SU-DHL-6 (cell line): Measurements from ENCODE around the gene ST3GAL6.

Experiments used
- H2AFZ ChIP-seq: fragments of 200-600 bp; sonication (generic); 2 replicates; pipeline ENCODE4 v1.6.1; 2014; ENCODE audit warnings: low read depth, mild to moderate bottlenecking, moderate library complexity, mixed read lengths, antibody characterized with exemption, low read length; ENCODE audit not compliant: severe bottlenecking
- H3F3A ChIP-seq: fragments of 200-600 bp; shearing (Covaris generic); 2 replicates; pipeline ENCODE4 v1.6.0; 2016; ENCODE audit warnings: antibody characterized with exemption, mild to moderate bottlenecking; ENCODE audit not compliant: insufficient read depth
- H3K27ac ChIP-seq: fragments of 200-600 bp; sonication (generic); 2 replicates; pipeline ENCODE4 v1.5.1; 2016; ENCODE audit warnings: low read depth, mild to moderate bottlenecking, low read length, moderate library complexity, mixed read lengths
- H3K27me3 ChIP-seq: fragments of 200-600 bp; sonication (generic), shearing (Covaris generic); 2 replicates; pipeline ENCODE4 v1.6.0; 2014; ENCODE audit warnings: mild to moderate bottlenecking, low read length
- H3K36me3 ChIP-seq: fragments of 200-600 bp; sonication (generic); 2 replicates; pipeline ENCODE4 v1.6.1; 2014; ENCODE audit warnings: mild to moderate bottlenecking, low read length, mixed read lengths
- H3K4me2 ChIP-seq: fragments of 300-600, 200-600 bp; shearing (Covaris generic), sonication (generic); 2 replicates; pipeline ENCODE4 v1.6.0; 2014; ENCODE audit warnings: low read length, low read depth, mild to moderate bottlenecking; ENCODE audit not compliant: poor library complexity, severe bottlenecking
- H3K4me3 ChIP-seq: fragments of 200-600 bp; sonication (generic); 2 replicates; pipeline ENCODE4 v1.5.1; 2014; ENCODE audit warnings: antibody characterized with exemption, low read length, mild to moderate bottlenecking, mixed read lengths; ENCODE audit not compliant: insufficient read depth, poor library complexity, severe bottlenecking
- H3K79me2 ChIP-seq: fragments of 200-600 bp; sonication (generic); 2 replicates; pipeline ENCODE4 v1.6.1; 2014; ENCODE audit warnings: mild to moderate bottlenecking, low read length, moderate library complexity; ENCODE audit not compliant: insufficient read depth
- H3K9ac ChIP-seq: fragments of 200-600 bp; sonication (generic); 2 replicates; pipeline ENCODE4 v1.7.0; 2014; ENCODE audit warnings: mild to moderate bottlenecking, low read length
- H3K9me2 ChIP-seq: fragments of 200-600 bp; sonication (generic); replicated peaks from 2 replicates; pipeline ENCODE4 v1.6.1; 2014; ENCODE audit warnings: low read length; ENCODE audit not compliant: insufficient read depth
- H3K9me3 ChIP-seq: fragments of 200-600 bp; sonication (generic); 2 replicates; pipeline ENCODE4 v1.6.1; 2014; ENCODE audit warnings: low read length, mixed read lengths; ENCODE audit not compliant: insufficient read depth
- H4K20me1 ChIP-seq: fragments of 200-600 bp; sonication (generic); 2 replicates; pipeline ENCODE4 v1.6.1; 2014; ENCODE audit warnings: low read depth, mild to moderate bottlenecking, antibody characterized with exemption, low read length, moderate library complexity, mixed read lengths
- CTCF ChIP-seq: fragments of 200-600 bp; sonication (generic); IDR thresholded peaks from one replicate; pipeline ENCODE4 v1.5.1; 2017; ENCODE audit warnings: antibody characterized with exemption, mild to moderate bottlenecking, low read length, moderate library complexity; ENCODE audit not compliant: insufficient read depth, poor library complexity, severe bottlenecking
- EZH2phosphoT487 ChIP-seq: fragments of 200-600 bp; sonication (generic), shearing (Covaris generic); conservative IDR thresholded peaks from 2 replicates; pipeline ENCODE4 v1.6.1; 2018; ENCODE audit warnings: mild to moderate bottlenecking, antibody characterized with exemption, low read length, moderate library complexity, mixed read lengths

Gene ST3GAL6

GRCh38 chr3:98769448-98769847, 6.3 kb downstream of the ST3GAL6 start:
- H3K9me3 ChIP-seq: no peaks in the 10 kb centered on the region
- H3K79me2 ChIP-seq: no peaks in the 10 kb centered on the region
- H3K4me2 ChIP-seq: no peak overlapping the region
- no peak overlapping the region for H3K4me3 ChIP-seq
- TF ChIP-seq EZH2phosphoT487 (no peak), CTCF (no peak)
- no peaks in the 10 kb centered on the region for H3K27me3 ChIP-seq
- no peak overlapping the region for H3K9ac ChIP-seq
- no peaks in the 10 kb centered on the region for H3K9me2 ChIP-seq
- no peaks in the 10 kb centered on the region for H4K20me1 ChIP-seq
- no peaks in the 10 kb centered on the region for H3F3A ChIP-seq
- no peak overlapping the region for H3K27ac ChIP-seq
- no peaks in the 10 kb centered on the region for H3K36me3 ChIP-seq
- H2AFZ ChIP-seq: no peak overlapping the region

GRCh38 chr3:98770261-98771039, 7.3 kb downstream of the ST3GAL6 start:
- no peaks in the 10 kb centered on the region for H3K79me2 ChIP-seq
- no peak overlapping the region for H2AFZ ChIP-seq
- no peaks in the 10 kb centered on the region for H3F3A ChIP-seq
- H3K9me2 ChIP-seq: no peaks in the 10 kb centered on the region
- no peak overlapping the region for H3K9ac ChIP-seq
- H3K4me3 ChIP-seq: no peak overlapping the region
- H4K20me1 ChIP-seq: no peaks in the 10 kb centered on the region
- no peak for TF ChIP-seq CTCF
- TF ChIP-seq EZH2phosphoT487: no peak
- no peak overlapping the region for H3K4me2 ChIP-seq
- no peaks in the 10 kb centered on the region for H3K36me3 ChIP-seq
- no peaks in the 10 kb centered on the region for H3K27me3 ChIP-seq
- no peaks in the 10 kb centered on the region for H3K9me3 ChIP-seq
- no peak overlapping the region for H3K27ac ChIP-seq

GRCh38 chr3:98772022-98772421, 8.9 kb downstream of the ST3GAL6 start:
- H2AFZ ChIP-seq: no peak overlapping the region
- no peaks in the 10 kb centered on the region for H3K9me2 ChIP-seq
- H3K36me3 ChIP-seq: no peaks in the 10 kb centered on the region
- no peaks in the 10 kb centered on the region for H3K9me3 ChIP-seq
- no peaks in the 10 kb centered on the region for H3F3A ChIP-seq
- no peaks in the 10 kb centered on the region for H3K79me2 ChIP-seq
- no peak overlapping the region for H3K9ac ChIP-seq
- H4K20me1 ChIP-seq: no peaks in the 10 kb centered on the region
- TF ChIP-seq EZH2phosphoT487: no peak
- H3K27me3 ChIP-seq: no peaks in the 10 kb centered on the region
- H3K4me2 ChIP-seq: no peak overlapping the region
- H3K4me3 ChIP-seq: no peak overlapping the region
- H3K27ac ChIP-seq: no peak overlapping the region

- no peaks in the 10 kb centered on the region for H3K9me2 ChIP-seq
- H3K9ac ChIP-seq: no peak overlapping the region
- no peaks in the 10 kb centered on the region for H4K20me1 ChIP-seq
- H3F3A ChIP-seq: no peaks in the 10 kb centered on the region
- no peaks in the 10 kb centered on the region for H3K79me2 ChIP-seq
- H2AFZ ChIP-seq: no peak overlapping the region
- no peaks in the 10 kb centered on the region for H3K9me3 ChIP-seq
- no peaks in the 10 kb centered on the region for H3K27me3 ChIP-seq
- H3K27ac ChIP-seq: no peak overlapping the region
- H3K4me2 ChIP-seq: no peak overlapping the region
- no peak for TF ChIP-seq EZH2phosphoT487
- TF ChIP-seq CTCF: no peak
- no peak overlapping the region for H3K4me3 ChIP-seq
- H3K36me3 ChIP-seq: no peaks in the 10 kb centered on the region
These were observed 12.5 kb downstream of the ST3GAL6 start for GRCh38 chr3:98775459-98776139.
